Mesothelial cell of epicardium (in vitro differentiated cells): ENCODE data around the gene PTPRCAP. TPM values are rescaled to one million over a fixed set of nuclear protein-coding genes. Genes with fewer than 3 reads are reported as not detected.

Experiments
- DNase-seq, 2 experiments: peaks; one replicate each; pipeline ENCODE4 v3.0.0; 2021; ENCODE audit warnings: low spot score in 2 of 2; ENCODE audit not compliant: unreplicated experiment in 2 of 2
- H3K27ac Mint-ChIP-seq: 2 replicates; pipeline ENCODE4 v1.8.0; 2021; ENCODE audit warnings: mixed read lengths
- H3K27me3 Mint-ChIP-seq: 2 replicates; pipeline ENCODE4 v1.8.0; 2021; ENCODE audit warnings: low read depth, mixed read lengths
- H3K36me3 Mint-ChIP-seq: 2 replicates; pipeline ENCODE4 v1.8.0; 2021; ENCODE audit warnings: mixed read lengths
- H3K4me1 Mint-ChIP-seq: 2 replicates; pipeline ENCODE4 v1.8.0; 2021; ENCODE audit warnings: mixed read lengths
- H3K4me3 Mint-ChIP-seq: 2 replicates; pipeline ENCODE4 v1.8.0; 2021; ENCODE audit warnings: mild to moderate bottlenecking, moderate library complexity, mixed read lengths
- H3K9me3 Mint-ChIP-seq: 2 replicates; pipeline ENCODE4 v1.8.0; 2021; ENCODE audit warnings: mixed read lengths
- total RNA-seq: library from RNA; stranded (reverse); gene quantifications from 3 replicates; pipeline ENCODE4 v1.2.1, GENCODE V29; 2021
- TF ChIP-seq, protein P1 (sequence below): fragments of 200-600 bp; sonication (generic); IDR thresholded peaks from one replicate; pipeline ENCODE4 v1.5.0; 2021; ENCODE audit warnings: antibody characterized with exemption; ENCODE audit not compliant: unreplicated experiment

PTPRCAP gene
- total RNA-seq, 1 donor from 2014 or later = 1.8 TPM

DNA sequence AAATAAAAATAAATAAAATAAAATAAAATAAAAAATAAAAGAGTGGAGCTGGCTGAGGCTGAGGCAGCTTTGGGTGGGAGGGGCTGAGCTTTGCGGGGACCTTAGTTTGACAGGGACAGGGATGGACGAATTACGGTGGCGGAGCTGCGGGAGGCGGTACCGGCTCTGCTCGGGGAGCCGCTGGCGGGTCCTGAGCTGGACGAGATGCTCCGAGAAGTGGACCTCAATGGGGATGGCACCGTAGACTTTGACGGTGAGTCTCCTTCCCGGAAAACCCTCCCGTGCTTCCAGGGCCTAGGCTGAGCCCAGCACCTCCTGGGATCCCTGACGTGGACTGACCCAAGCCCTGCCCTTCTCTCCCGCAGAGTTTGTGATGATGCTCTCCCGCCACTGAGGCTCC is 20.8 kb upstream of the PTPRCAP start:
- H3K36me3 Mint-ChIP-seq = no peaks in the 10 kb centered on the region
- H3K27me3 Mint-ChIP-seq = no peaks in the 10 kb centered on the region
- peaks cover 3% of the 10 kb centered on the region for H3K4me1 Mint-ChIP-seq
- H3K9me3 Mint-ChIP-seq = no peaks in the 10 kb centered on the region
- H3K27ac Mint-ChIP-seq = no peak overlapping the region
- no peak overlapping the region for H3K4me3 Mint-ChIP-seq
- DNase-seq = no peak
- TF ChIP-seq, protein P1, sequence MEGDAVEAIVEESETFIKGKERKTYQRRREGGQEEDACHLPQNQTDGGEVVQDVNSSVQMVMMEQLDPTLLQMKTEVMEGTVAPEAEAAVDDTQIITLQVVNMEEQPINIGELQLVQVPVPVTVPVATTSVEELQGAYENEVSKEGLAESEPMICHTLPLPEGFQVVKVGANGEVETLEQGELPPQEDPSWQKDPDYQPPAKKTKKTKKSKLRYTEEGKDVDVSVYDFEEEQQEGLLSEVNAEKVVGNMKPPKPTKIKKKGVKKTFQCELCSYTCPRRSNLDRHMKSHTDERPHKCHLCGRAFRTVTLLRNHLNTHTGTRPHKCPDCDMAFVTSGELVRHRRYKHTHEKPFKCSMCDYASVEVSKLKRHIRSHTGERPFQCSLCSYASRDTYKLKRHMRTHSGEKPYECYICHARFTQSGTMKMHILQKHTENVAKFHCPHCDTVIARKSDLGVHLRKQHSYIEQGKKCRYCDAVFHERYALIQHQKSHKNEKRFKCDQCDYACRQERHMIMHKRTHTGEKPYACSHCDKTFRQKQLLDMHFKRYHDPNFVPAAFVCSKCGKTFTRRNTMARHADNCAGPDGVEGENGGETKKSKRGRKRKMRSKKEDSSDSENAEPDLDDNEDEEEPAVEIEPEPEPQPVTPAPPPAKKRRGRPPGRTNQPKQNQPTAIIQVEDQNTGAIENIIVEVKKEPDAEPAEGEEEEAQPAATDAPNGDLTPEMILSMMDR = no peak

DNA sequence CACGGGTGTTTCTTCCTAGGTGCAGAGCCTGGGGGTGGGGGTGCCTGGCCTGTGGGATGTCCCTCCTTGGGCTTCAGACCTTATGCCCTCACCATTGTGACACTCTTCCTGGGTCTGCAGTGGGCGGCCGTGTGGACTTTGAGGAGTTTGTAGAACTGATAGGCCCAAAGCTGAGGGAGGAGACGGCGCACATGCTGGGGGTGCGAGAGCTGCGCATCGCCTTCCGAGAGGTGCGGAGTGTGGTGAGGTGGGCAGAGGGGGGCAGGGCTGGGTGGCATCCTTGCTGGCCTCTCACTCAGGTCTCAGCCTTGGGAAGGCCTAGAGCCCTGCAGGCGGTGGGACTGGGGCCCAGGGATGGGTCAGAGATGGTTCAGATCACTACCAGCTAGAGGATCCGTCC is 20.0 kb upstream of the PTPRCAP start:
- peaks cover 3% of the 10 kb centered on the region for H3K4me1 Mint-ChIP-seq
- no peak overlapping the region for H3K4me3 Mint-ChIP-seq
- H3K27ac Mint-ChIP-seq = no peak overlapping the region
- no peaks in the 10 kb centered on the region for H3K9me3 Mint-ChIP-seq
- TF ChIP-seq, protein P1 = no peak
- H3K36me3 Mint-ChIP-seq = no peaks in the 10 kb centered on the region
- DNase-seq = no peak
- H3K27me3 Mint-ChIP-seq = no peaks in the 10 kb centered on the region

DNA sequence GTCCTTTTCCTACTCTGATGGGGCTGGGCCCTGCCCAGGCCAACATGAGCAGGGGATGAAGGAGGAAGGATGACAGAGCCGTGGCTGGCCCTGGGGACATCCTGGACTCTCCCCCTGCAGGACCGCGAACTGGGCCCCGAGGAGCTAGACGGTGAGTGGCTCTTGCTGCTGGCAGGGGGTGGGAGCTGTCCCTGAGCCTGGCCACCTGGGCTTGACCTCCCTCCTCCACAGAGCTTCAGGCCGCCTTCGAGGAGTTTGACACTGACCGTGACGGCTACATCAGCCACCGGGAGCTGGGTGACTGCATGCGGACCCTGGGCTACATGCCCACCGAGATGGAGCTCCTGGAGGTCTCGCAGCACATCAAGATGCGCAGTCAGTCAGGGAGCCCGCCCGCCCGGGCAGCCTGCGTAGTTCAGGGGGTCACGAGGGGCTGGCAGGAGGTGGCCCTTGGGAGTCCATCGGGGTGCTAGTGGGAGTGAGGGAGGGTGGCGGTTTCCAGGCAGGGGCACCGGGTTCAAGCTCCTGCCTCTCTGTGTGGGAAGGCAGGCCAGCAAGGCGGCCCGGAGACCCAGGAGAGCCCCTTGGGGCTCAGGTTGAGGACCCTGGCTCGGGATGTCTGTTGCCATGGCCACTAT is 18.7 kb upstream of the PTPRCAP start:
- TF ChIP-seq, protein P1 = no peak
- no peak for DNase-seq
- H3K36me3 Mint-ChIP-seq = no peaks in the 10 kb centered on the region
- no peak overlapping the region for H3K4me3 Mint-ChIP-seq
- H3K27me3 Mint-ChIP-seq = no peaks in the 10 kb centered on the region
- H3K4me1 Mint-ChIP-seq = peaks cover 3% of the 10 kb centered on the region
- no peak overlapping the region for H3K27ac Mint-ChIP-seq
- H3K9me3 Mint-ChIP-seq = no peaks in the 10 kb centered on the region

DNA sequence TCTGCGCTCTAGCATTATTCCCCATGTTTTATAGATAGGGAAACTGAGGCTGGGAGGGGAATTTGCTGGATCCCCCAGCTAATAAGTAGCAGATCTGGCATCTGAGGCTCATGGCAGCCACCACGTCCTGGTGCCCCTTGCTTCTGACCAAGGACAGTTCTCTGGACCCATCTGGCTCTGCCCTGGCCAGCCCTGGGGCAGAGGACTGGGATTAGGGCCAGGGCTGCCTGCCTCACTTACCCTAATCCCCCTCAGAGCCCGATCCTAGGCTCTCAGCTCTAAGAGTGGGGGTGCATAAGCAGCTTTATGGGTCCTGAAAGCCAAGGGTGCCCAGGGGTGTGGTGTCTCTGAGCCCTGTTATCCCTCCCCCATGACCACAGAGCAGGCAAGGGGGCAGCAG is 17.6 kb upstream of the PTPRCAP start, which contains the start of gene CABP4:
CABP4 (plus strand) TSS at position 301 of the 400 bp plus-strand sequence; CDS start at position 371, 70 bp downstream.
- DNase-seq = no peak
- peaks cover 3% of the 10 kb centered on the region for H3K4me1 Mint-ChIP-seq
- H3K36me3 Mint-ChIP-seq = no peaks in the 10 kb centered on the region
- no peak within 1 kb of the TSS for H3K27ac Mint-ChIP-seq
- no peak within 1 kb of the TSS for H3K4me3 Mint-ChIP-seq
- TF ChIP-seq, protein P1 = no peak
- H3K27me3 Mint-ChIP-seq = no peaks in the 10 kb centered on the region
- no peaks in the 10 kb centered on the region for H3K9me3 Mint-ChIP-seq

DNA sequence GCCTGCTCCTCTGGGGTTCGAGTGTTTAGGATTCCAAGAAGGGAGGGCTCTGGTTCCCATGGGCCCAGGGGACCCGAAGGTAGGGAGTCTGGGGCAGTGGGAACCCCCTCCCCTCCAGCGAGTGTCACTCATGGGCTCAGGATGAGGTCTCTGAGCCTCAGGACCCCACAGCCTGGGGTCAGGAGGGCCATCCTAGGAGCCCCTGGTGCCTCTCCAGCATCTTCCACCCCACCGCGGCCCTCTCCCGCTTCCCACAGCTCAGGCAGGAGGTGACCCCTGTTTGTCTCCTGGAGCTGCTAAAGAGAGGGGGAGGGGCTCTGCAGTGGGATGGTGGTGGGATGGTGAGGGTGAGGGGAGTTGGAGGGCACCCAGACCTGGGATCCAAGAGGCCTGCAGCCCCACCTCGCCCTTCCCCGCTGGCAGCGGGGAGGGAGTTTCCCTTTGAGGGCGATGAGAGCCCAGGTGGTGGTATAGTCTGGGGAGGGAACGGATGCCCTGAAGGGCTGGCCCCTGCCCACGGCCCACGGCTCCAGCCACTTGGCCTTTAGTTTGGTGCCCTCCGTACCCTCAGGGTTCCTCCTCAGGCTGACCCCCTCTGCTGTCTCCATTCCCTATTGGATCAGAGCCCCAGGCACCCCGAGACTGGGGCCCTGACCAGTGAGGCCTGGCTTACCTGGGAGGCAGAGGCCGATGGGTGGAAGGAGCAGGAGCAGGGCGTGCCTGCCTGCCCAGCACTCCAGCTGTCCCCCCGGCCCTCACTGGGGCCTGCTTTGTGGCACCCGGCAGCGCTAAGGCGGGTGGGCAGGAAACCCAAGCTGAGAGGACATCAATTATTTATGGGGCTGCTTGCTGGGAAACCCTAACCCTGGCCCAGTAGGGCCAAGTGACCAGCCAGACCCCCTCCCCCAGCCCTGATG is 16.6 kb upstream of the PTPRCAP start:
- TF ChIP-seq, protein P1 = no peak
- H3K36me3 Mint-ChIP-seq = no peaks in the 10 kb centered on the region
- H3K4me3 Mint-ChIP-seq = no peak overlapping the region
- H3K27ac Mint-ChIP-seq = no peak overlapping the region
- H3K9me3 Mint-ChIP-seq = no peaks in the 10 kb centered on the region
- no peak for DNase-seq
- H3K4me1 Mint-ChIP-seq = no peaks in the 10 kb centered on the region
- no peaks in the 10 kb centered on the region for H3K27me3 Mint-ChIP-seq
